HepG2 (cell line): ENCODE data around the gene IBA57. TPM values are rescaled to one million over a fixed set of nuclear protein-coding genes. Genes with fewer than 3 reads are reported as not detected.

Experiments
- ARNT ChIP-seq: fragments of 450-650 bp; IDR thresholded peaks from 2 replicates; pipeline ENCODE4 v1.6.1; 2017
- ARNT2 ChIP-seq: sonication (generic); formaldehyde crosslinking; IDR thresholded peaks from 2 replicates; pipeline ENCODE4 v1.8.0; 2022; ENCODE audit warnings: mild to moderate bottlenecking, low read depth, missing genetic modification reagents, moderate library complexity
- ASH2L ChIP-seq: fragments of 300-600, 200-600 bp; sonication (generic); IDR thresholded peaks from 2 replicates; pipeline ENCODE4 v1.7.0; 2017; ENCODE audit warnings: low read depth, mild to moderate bottlenecking, moderate library complexity, mixed read lengths, low read length; ENCODE audit not compliant: insufficient read length
- ATF1 ChIP-seq: IDR thresholded peaks from 2 replicates; pipeline ENCODE4 v1.6.1; 2016; ENCODE audit warnings: mild to moderate bottlenecking, control low read depth
- GATA4 ChIP-seq: sonication (generic); IDR thresholded peaks from 2 replicates; pipeline ENCODE4 v1.6.1; 2016; ENCODE audit warnings: antibody characterized with exemption, low read depth, borderline replicate concordance
- HOXA9 ChIP-seq: sonication (generic); formaldehyde crosslinking; IDR thresholded peaks from 2 replicates; pipeline ENCODE4 v1.8.1; 2022; ENCODE audit warnings: missing genetic modification reagents, mild to moderate bottlenecking, moderate library complexity, borderline replicate concordance
- RAD21 ChIP-seq: fragments of 450-650 bp; formaldehyde crosslinking; IDR thresholded peaks from 2 replicates; pipeline ENCODE4 v1.5.0; 2020; ENCODE audit warnings: mild to moderate bottlenecking
- SRY ChIP-seq: sonication (generic); formaldehyde crosslinking; IDR thresholded peaks from 2 replicates; pipeline ENCODE4 v1.8.0; 2022; ENCODE audit warnings: mild to moderate bottlenecking, missing genetic modification reagents
- ZNF20 ChIP-seq: sonication (generic); formaldehyde crosslinking; IDR thresholded peaks from 2 replicates; pipeline ENCODE4 v1.4.0; 2020; ENCODE audit warnings: mild to moderate bottlenecking, moderate library complexity, missing genetic modification reagents
- ZNF781 ChIP-seq: sonication (generic); formaldehyde crosslinking; IDR thresholded peaks from 2 replicates; pipeline ENCODE4 v1.5.1; 2020; ENCODE audit warnings: borderline replicate concordance, mild to moderate bottlenecking, missing genetic modification reagents; ENCODE audit errors: not compliant biosample characterization
- ZNF816 ChIP-seq: sonication (generic); formaldehyde crosslinking; IDR thresholded peaks from 2 replicates; pipeline ENCODE4 v1.8.0; 2022; ENCODE audit warnings: missing genetic modification reagents, mild to moderate bottlenecking, borderline replicate concordance
- ZZZ3 ChIP-seq: sonication (generic); formaldehyde crosslinking; IDR thresholded peaks from 2 replicates; pipeline ENCODE4 v1.4.0; 2020; ENCODE audit warnings: missing genetic modification reagents, mild to moderate bottlenecking, borderline replicate concordance
- polyA plus RNA-seq, 8 experiments: library from polyadenylated mRNA; depleted of rRNA in 3 of 8; stranded (reverse) in 7 of 8; unstranded in 1 of 8; fragments of >200 nt; fragmentation: Illumina TruSeq in 4 of 8; extraction: Trizol in 4 of 8; gene quantifications; 2 replicates each; pipeline versions ENCODE4 v1.2.1 to v1.2.3, GENCODE V29; 2011 to 2016; ENCODE audit warnings: low read depth in 4 of 8, missing spikeins in 1 of 8, mixed read lengths in 1 of 8; ENCODE audit not compliant: insufficient read depth in 1 of 8
- total RNA-seq, 5 experiments: library from RNA; depleted of rRNA; stranded (reverse); fragments of >200 nt; fragmentation: Illumina TruSeq; extraction: Trizol; gene quantifications; 2 replicates each; pipeline ENCODE4 v1.2.3, GENCODE V29; 2016; ENCODE audit warnings: low read depth in 1 of 5
- TF ChIP-seq, protein P1 (sequence below): sonication (generic); formaldehyde crosslinking; conservative IDR thresholded peaks from 2 replicates; pipeline ENCODE4 v1.4.0; 2020; ENCODE audit warnings: missing genetic modification reagents
- TF ChIP-seq, protein P2 (sequence below): sonication (generic); formaldehyde crosslinking; IDR thresholded peaks from 2 replicates; pipeline ENCODE4 v1.5.1; 2020; ENCODE audit warnings: mild to moderate bottlenecking, missing genetic modification reagents, moderate library complexity
- TF ChIP-seq, protein P3 (sequence below): sonication (generic); formaldehyde crosslinking; IDR thresholded peaks from 2 replicates; pipeline ENCODE4 v1.4.0; 2020; ENCODE audit warnings: missing genetic modification reagents

IBA57 gene
- total and polyA plus RNA-seq, 2 of the 13 experiments (the other 11 are each of a cell fraction or from before 2014, with no cell fraction given): 2.3 to 10.2 TPM

DNA sequence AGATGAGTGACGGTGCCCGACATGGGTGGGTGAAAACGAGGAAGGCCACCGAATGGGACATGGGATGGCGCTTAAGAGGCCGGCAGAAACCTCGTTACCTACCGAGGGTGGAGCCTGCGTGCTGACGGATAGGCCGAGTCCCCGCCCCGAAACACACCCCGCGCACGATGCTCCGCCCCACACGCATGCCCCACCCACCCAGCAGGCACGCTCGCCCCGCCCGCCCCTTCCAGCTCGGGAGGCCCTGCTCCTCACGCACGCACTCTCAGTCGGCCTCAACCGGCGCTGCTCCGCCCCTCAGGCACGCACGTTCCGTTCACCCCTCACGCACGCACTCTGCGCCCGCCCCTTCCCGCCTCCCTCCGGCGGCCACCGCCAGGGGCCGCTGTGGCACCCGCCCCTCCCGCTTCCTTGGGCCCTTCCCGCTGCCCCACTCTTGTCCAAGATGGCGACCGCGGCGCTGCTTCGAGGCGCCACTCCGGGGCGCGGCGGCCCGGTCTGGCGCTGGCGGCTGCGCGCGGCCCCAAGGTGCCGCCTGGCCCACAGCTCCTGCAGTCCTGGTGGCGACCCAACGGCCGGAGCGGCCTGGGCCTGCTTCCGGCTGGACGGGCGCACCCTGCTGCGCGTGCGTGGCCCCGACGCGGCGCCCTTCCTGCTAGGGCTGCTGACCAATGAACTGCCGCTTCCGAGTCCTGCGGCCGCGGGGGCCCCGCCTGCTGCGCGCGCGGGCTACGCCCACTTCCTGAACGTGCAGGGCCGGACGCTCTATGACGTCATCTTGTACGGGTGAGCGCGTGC, at the start of gene IBA57 (continued):
- TF ChIP-seq ZNF20 (CRISPR knock-in tag) (no peak), HOXA9 (CRISPR knock-in tag) (no peak), ASH2L (peak; percentile 85), ARNT (no peak), ARNT2 (CRISPR knock-in tag) (peak; percentile 95), SRY (0 out of 2 replicates have a peak, but pooled peaks have one; percentile 50), RAD21 (CRISPR knock-in tag) (peak; percentile 77), ZNF816 (CRISPR knock-in tag) (no peak), ZZZ3 (CRISPR knock-in tag) (peak; percentile 61; the same call in 1 of the 2 replicates), ATF1 (CRISPR knock-in tag) (peak; percentile 79), ZNF781 (CRISPR knock-in tag) (no peak), GATA4 (no peak)
- TF ChIP-seq, protein P1, sequence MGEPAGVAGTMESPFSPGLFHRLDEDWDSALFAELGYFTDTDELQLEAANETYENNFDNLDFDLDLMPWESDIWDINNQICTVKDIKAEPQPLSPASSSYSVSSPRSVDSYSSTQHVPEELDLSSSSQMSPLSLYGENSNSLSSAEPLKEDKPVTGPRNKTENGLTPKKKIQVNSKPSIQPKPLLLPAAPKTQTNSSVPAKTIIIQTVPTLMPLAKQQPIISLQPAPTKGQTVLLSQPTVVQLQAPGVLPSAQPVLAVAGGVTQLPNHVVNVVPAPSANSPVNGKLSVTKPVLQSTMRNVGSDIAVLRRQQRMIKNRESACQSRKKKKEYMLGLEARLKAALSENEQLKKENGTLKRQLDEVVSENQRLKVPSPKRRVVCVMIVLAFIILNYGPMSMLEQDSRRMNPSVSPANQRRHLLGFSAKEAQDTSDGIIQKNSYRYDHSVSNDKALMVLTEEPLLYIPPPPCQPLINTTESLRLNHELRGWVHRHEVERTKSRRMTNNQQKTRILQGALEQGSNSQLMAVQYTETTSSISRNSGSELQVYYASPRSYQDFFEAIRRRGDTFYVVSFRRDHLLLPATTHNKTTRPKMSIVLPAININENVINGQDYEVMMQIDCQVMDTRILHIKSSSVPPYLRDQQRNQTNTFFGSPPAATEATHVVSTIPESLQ: no peak; the same call in 1 of the 2 replicates
- TF ChIP-seq, protein P2, sequence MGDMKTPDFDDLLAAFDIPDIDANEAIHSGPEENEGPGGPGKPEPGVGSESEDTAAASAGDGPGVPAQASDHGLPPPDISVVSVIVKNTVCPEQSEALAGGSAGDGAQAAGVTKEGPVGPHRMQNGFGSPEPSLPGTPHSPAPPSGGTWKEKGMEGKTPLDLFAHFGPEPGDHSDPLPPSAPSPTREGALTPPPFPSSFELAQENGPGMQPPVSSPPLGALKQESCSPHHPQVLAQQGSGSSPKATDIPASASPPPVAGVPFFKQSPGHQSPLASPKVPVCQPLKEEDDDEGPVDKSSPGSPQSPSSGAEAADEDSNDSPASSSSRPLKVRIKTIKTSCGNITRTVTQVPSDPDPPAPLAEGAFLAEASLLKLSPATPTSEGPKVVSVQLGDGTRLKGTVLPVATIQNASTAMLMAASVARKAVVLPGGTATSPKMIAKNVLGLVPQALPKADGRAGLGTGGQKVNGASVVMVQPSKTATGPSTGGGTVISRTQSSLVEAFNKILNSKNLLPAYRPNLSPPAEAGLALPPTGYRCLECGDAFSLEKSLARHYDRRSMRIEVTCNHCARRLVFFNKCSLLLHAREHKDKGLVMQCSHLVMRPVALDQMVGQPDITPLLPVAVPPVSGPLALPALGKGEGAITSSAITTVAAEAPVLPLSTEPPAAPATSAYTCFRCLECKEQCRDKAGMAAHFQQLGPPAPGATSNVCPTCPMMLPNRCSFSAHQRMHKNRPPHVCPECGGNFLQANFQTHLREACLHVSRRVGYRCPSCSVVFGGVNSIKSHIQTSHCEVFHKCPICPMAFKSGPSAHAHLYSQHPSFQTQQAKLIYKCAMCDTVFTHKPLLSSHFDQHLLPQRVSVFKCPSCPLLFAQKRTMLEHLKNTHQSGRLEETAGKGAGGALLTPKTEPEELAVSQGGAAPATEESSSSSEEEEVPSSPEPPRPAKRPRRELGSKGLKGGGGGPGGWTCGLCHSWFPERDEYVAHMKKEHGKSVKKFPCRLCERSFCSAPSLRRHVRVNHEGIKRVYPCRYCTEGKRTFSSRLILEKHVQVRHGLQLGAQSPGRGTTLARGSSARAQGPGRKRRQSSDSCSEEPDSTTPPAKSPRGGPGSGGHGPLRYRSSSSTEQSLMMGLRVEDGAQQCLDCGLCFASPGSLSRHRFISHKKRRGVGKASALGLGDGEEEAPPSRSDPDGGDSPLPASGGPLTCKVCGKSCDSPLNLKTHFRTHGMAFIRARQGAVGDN (CRISPR knock-in tag): peak; percentile 74
- TF ChIP-seq, protein P3, sequence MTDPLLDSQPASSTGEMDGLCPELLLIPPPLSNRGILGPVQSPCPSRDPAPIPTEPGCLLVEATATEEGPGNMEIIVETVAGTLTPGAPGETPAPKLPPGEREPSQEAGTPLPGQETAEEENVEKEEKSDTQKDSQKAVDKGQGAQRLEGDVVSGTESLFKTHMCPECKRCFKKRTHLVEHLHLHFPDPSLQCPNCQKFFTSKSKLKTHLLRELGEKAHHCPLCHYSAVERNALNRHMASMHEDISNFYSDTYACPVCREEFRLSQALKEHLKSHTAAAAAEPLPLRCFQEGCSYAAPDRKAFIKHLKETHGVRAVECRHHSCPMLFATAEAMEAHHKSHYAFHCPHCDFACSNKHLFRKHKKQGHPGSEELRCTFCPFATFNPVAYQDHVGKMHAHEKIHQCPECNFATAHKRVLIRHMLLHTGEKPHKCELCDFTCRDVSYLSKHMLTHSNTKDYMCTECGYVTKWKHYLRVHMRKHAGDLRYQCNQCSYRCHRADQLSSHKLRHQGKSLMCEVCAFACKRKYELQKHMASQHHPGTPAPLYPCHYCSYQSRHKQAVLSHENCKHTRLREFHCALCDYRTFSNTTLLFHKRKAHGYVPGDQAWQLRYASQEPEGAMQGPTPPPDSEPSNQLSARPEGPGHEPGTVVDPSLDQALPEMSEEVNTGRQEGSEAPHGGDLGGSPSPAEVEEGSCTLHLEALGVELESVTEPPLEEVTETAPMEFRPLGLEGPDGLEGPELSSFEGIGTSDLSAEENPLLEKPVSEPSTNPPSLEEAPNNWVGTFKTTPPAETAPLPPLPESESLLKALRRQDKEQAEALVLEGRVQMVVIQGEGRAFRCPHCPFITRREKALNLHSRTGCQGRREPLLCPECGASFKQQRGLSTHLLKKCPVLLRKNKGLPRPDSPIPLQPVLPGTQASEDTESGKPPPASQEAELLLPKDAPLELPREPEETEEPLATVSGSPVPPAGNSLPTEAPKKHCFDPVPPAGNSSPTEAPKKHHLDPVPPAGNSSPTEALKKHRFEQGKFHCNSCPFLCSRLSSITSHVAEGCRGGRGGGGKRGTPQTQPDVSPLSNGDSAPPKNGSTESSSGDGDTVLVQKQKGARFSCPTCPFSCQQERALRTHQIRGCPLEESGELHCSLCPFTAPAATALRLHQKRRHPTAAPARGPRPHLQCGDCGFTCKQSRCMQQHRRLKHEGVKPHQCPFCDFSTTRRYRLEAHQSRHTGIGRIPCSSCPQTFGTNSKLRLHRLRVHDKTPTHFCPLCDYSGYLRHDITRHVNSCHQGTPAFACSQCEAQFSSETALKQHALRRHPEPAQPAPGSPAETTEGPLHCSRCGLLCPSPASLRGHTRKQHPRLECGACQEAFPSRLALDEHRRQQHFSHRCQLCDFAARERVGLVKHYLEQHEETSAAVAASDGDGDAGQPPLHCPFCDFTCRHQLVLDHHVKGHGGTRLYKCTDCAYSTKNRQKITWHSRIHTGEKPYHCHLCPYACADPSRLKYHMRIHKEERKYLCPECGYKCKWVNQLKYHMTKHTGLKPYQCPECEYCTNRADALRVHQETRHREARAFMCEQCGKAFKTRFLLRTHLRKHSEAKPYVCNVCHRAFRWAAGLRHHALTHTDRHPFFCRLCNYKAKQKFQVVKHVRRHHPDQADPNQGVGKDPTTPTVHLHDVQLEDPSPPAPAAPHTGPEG (CRISPR knock-in tag): peak; percentile 63; the same call in 1 of the 2 replicates
